ENCODE data around the gene ADRB2.
"Not testable (repeated sequence)": the region's sequence is repeated elsewhere in the genome, so short reads cannot be mapped to it uniquely, and the experiment has no call there.

ADRB2 gene

GRCh38 chr5:148873120-148873519 lies 46.7 kb downstream of the ADRB2 start:
- H3K27ac ChIP-seq: no peak overlapping the region

GRCh38 chr5:148873690-148874485 lies 47.5 kb downstream of the ADRB2 start:
- Histone ChIP-seq H3K4me1 (peaks cover 0 to 18% (median 0%) of the 10 kb centered on the region in 4 donors), H3K36me3 (no peaks in the 10 kb centered on the region), H3K27ac (no peak overlapping the region), H3K4me3 (no peak overlapping the region), H3K9me3 (no peaks in the 10 kb centered on the region), H3K27me3 (no peaks in the 10 kb centered on the region)
- TF ChIP-seq CTCF (IDR thresholded peaks at IDR 0.05): no peak
- no peak for DNase-seq
- intact Hi-C loops (cut with DNase I; ENCODE audit: low total_unique reads): no loop called here

More at GRCh38 chr5:148873120-148873519, 46.7 kb downstream of the ADRB2 start:
- TF ChIP-seq CTCF (IDR thresholded peaks at IDR 0.05): no peak
- Histone ChIP-seq H3K27me3 (no peaks in the 10 kb centered on the region), H3K9me3 (no peaks in the 10 kb centered on the region), H3K4me3 (no peak overlapping the region), H3K4me1 (peaks cover 0 to 18% (median 0%) of the 10 kb centered on the region in 4 donors), H3K36me3 (no peaks in the 10 kb centered on the region)
- intact Hi-C loops (cut with DNase I; ENCODE audit: low total_unique reads): no loop called here
- DNase-seq: no peak

- H3K27ac ChIP-seq: no peak overlapping the region
- no peaks in the 10 kb centered on the region for H3K27me3 ChIP-seq
- TF ChIP-seq CTCF (IDR thresholded peaks at IDR 0.05): no peak
- no peaks in the 10 kb centered on the region for H3K9me3 ChIP-seq
- DNase-seq: no peak
- no peaks in the 10 kb centered on the region for H3K36me3 ChIP-seq
- H3K4me3 ChIP-seq: no peak overlapping the region
- H3K4me1 ChIP-seq: peaks cover 0 to 18% (median 0%) of the 10 kb centered on the region in 4 donors
- intact Hi-C loops (cut with DNase I; ENCODE audit: low total_unique reads): no loop called here
Measured at GRCh38 chr5:148875205-148875875, 48.9 kb downstream of the ADRB2 start.

- DNase-seq; intact Hi-C loops (cut with DNase I; ENCODE audit: low total_unique reads); H3K9me3 ChIP-seq; H3K27me3 ChIP-seq; H3K4me3 ChIP-seq; H3K27ac ChIP-seq; H3K36me3 ChIP-seq: not testable (repeated sequence)
- peaks cover 0 to 18% (median 0%) of the 10 kb centered on the region in 4 donors for H3K4me1 ChIP-seq
Measured at GRCh38 chr5:148877436-148877835, 51.0 kb downstream of the ADRB2 start.
